Activated CD4-positive, alpha-beta T cell treated with anti-CD3 and anti-CD28 coated beads, Interleukin-2, Interleukin-4, amounts not matched to agents 100 ng/mL and 50 ng/mL, durations not matched to agents 16 hours and 8 hours (primary cell): Measurements from ENCODE around the gene POLK.

Experiments used
- DNase-seq: peaks from one replicate; pipeline ENCODE4 v3.0.0-alpha.2; 2020; ENCODE audit warnings: low spot score

The POLK gene

DNA sequence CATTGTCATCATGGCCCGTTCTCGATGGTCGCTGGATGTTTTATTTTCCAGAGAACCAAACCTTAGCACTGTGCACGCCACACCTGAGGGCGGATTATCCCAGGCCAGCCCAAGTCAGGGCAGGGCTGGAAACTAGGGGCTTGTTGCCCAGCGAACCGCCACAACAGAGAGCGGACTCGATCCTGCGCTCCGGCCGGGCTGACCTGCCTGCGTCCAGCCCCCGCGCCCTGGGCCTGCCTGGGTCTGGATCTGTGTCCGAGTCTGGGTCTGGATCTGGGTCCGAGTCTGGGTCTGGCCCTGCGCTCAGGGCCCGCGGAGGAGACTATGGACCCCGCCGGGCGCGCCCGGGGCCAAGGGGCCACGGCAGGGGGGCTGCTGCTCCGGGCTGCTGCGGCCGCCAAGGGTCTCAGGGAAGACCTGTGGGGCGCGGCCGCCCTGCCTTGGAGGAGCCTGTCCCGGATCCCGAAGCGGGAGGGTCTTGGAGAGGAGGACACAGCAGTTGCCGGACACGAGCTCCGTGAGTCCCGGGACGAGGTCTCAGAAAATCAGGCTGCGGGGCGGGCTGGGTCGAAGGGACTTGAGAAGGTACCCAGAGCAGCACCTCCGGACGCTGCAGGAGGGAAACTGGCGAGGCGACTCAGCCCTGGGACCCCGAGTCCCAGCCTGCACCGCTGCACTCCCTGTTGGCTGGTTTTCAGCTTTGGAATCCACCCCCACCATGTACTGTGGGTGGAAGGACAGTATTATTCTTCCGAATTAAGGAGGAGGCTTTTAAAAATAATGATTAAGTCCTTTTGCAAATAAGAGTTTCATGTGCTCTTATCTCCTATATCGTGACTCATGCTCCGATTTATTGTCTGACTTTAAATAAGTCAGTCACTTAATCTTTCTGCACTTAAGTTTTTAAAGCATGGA, 99.9 kb downstream of the POLK start, which contains the start of gene ANKDD1B:
Gene ANKDD1B (plus strand): TSS at position 143 of the 915 bp plus-strand sequence. CDS start 182 bp downstream, at position 325.
- no peak for DNase-seq

DNA sequence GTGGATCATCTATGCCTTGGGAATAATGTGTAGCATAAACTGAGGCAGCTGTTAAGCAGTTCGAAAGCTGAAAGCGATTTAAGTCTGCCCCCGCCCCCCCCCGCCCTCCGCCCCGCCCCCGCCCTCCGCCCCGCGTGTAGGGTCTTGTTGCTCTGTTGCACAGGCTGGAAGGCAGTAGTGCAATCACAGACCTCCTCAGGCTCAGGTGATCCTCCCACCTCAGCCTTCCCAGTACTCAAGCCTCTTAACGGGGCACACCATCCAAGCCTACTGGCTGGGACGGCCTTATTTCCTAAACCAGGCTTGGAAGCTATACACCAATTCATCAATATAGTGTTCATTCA, 100.5 kb downstream of the POLK start:
- DNase-seq: no peak

DNA sequence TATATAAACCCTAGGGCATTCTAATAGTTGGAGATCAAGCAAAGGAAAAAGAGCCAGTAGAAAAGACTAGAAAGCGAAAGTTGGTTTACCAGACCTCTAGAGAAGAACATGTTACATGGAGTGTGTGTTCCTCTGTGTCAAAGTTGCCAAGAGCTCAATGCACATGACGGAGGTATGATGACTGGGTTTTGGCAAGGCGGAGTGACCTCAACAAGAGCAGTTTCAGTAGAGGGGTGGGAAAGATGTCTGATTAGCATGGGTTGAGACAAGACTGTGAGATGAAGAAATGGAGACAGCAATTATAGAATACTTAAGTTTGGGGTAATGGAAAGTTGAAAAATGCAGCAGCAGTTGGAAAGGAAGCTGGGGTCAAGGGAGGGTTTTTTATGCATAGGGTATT, 101.2 kb downstream of the POLK start:
- DNase-seq: no peak

DNA sequence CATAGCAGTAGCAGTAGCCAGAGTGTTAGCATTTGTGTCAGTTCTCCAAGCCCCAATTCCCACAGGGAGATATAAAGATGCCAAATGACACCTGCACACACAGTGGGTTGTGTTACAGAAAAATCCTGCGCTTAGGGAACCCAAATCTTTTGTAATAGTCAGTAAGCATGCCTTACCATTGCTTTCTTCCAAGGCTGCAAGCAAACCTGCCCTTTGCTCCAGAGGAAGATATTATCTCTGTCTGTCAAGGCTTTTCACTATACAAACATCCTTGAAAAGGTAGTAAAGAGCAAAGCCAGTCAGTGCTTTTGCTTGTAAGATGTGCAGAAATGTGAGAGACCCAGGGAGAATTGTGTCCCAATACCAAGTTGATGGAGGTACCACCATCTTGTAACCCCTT, 102.5 kb downstream of the POLK start:
- DNase-seq: no peak

DNA sequence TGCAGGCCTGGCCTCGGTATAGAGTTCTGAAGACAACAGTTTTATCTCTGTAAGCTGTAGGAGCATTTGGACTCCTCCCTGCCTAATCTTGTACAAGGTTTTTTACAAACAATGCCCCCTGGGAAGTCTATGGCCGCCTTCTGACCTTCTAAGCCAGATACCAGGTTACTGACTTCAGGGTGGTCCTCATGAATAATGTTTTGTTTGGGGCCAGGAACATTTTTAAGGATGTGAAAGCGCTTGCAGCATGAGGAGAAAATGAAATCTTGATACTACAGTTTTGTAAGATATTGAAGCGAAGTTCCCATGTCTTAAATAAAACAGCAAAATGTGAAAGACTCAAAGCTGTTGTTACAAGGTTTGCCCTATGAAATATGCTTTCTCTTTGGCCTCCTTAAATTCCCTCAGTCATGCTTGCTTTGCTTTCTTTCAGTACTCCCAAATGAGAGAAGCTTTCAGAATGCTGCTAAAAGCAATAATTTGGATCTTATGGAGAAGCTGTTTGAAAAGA, 104.7 kb downstream of the POLK start:
- no peak for DNase-seq

DNA sequence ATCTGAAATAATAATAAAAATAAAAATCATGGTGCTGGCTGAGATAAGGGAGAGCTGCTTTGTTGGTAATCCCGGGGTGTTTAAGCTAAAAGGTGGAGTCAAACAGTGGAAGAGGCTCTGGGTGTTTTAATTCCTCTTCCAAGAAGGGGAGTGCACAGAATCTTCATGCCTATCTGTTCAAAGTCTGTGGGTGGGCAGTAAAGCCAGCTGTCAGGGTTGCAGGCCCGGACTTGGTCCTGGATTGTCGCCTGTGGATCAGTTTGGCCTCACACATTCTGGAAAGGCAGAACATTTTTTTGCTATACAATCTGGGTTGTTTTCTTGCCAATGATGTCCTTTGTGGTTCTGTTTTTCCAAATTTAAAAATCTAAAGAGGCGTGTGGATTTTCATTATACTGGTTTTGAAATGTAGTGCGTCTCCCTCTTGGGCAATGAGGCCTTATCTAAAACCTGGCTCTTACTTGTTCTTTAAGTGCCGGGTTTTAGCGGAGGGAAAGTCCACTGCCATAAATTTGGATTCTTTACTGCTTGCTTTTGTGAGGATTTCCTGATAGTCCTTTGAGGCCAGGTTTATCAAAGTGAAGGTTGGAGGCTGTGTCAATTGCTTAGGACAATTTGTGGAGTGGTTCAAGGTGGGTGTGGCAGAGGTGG, 105.4 kb downstream of the POLK start:
- no peak for DNase-seq

DNA sequence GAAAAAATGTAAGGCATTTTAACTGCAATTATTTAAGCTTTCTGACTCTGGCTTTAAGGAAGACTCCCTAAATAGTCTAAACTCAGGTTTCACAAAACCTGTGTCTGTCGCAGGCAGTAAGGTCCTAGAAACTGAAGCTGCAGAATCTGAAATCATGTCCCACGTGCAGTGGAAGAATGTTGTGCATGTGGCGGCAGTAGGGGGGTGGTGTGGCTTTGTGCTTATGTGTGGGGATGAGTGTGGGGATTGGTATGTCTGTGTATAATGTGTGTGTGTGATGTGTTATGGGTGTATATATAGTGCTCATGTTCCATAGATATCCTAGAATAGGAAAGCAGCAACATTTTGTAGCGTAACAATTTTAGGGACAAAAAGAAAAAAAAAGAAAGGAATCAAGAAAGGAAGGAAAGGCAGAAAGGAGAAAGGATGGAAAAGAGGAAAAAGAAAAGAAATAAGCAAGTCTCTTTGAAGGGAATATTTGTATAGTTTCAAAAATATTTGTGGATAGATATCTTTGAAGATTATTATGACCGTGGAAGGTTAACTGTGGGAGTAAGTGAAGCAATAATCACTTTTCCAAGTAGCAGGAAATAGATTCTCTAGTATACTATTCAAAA, 106.2 kb downstream of the POLK start:
- DNase-seq: no peak

DNA sequence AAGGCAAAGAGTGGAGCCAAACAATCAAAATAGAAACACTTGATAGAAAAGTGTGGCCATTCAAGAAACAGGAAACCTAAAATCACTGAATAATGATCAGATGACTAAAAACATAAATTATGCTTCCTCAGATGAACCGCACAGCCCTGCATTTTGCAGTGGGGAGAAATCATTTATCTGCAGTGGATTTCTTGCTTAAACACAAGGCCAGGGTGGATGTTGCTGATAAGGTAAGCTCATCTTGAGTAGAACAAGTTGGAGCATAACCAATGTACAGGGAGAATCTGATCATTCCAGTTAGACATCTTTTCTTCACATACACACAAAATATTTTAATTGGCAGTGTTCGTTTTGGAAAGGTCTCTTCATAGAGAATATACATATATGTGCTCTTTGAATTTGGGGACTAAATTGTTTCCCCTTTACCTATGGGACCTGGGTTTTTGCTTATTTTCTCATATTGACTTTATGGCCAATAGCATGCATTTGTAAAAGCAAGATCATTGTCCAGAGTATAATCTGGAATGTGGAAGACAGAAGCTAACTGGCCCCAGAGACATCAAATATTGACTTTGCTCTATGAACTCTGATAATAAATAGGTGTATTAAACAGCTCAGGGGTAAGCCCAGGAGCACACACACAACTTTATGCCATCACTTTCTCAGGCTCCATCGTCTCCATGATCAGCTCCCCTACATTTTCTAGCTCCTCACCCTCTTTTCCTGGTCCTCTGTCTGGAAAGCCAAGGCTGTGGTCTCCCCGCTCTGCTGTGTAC, 108.7 kb downstream of the POLK start:
- no peak for DNase-seq

DNA sequence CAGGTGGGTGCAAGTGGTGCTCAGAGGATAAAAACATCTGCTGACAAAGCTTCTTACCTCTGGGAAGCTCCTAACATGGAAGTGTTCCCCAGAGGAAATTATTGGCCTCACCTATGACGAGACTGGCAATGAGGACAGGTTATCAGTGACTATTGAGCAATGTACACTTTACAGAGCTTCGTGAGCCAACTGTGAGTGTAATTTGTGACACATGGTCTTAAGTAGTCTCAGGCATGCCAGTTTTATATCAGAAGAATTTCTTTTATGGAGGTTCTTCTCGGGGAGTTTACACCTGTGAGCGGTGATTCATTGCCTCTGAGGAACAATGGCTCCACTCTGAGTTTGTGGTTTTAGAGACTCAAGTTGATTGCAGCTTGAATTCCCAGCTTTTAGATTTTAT, 110.9 kb downstream of the POLK start:
- no peak for DNase-seq

DNA sequence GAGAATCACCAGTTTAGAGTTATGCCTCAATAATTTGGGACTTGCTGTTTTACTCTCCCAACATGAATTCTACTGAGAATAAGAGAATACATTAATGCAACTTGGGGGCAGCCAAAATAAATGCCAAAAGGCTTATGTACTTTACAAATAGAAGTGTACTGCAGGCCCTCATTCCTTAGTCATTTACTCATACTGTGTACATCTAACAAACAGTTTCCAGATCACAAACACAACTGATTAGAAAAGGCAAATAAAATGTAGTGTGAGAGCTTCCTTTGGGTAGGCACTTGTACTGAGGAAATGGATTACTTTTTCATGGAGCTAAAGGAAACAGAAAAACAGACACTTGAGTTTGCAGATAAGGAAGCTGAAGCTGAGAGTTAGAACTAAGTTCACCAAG, 112.2 kb downstream of the POLK start:
- DNase-seq: no peak

DNA sequence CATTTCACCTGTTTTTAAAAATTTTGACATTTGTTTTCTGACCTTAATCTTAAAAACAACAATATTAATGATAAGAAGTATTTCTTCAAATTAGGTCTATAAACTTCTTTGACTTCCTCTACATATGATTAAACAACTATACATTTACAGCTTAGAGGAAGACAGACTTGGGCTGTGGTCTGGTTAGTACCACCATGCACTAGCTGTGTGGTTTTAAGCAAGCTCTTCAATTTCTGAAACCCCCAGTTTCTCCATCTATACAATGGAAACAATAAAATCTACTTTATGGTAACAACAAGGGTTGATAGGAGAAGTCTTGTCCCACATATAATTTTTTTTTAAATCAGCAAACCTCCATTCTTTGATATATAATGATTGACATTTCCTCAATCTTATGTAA, 115.3 kb downstream of the POLK start:
- DNase-seq: no peak

DNA sequence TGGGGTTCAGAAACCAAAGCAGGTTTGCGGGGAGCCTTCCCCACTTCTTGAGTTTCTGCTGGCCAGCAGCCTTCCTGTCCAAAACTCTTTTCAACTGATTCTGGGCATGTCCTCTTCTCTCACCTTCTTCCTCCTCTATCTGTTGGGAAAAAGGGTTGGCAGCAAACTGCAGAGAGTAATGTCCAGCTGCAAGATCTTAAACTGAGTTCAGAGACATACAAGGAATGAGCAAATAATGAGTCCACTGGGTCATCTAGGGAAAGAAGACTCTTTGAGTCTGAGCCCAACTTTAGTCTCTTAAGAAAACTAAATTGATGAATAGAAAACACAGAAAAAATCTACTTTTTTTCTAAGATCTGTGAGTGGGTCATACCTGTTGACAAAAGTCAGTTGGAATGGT, 116.1 kb downstream of the POLK start:
- no peak for DNase-seq

DNA sequence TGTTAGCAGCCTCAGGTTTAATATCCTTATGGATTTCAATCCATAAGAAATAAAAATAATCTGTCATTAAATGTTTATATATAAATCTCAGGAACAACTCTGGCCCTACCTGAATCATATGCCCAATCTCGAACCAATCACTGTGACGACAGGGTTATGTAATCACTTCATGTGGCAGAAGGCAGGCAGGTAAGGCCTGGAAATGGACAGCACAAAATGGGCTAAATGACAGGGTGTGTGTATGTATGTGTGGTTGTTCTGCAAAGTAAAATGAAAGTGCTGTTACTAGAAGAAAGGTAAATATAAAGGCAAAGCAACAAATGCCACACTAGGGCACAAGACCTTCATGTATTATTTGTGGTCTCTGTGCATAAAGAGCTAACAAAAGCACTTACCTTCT, 119.2 kb downstream of the POLK start:
- DNase-seq: no peak

DNA sequence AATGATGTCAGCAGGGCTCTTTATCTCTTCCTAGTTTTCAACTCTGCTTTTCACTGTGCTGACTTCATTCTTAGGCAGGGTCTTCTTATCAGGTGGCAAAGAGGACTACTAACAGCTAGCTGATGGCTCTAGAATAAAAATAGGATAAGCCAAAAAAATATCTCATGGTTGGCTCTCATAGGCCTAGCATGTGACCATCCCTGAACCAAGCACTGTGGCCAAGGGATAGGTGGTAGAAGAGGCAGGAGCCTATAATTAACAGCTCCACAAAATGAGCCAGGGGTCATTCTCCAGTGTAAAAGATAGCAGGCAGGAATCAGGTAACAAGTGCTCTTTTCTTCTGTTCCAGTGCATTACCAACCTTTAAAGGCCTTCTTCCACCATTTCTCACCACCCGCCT, 120.6 kb downstream of the POLK start:
- no peak for DNase-seq

DNA sequence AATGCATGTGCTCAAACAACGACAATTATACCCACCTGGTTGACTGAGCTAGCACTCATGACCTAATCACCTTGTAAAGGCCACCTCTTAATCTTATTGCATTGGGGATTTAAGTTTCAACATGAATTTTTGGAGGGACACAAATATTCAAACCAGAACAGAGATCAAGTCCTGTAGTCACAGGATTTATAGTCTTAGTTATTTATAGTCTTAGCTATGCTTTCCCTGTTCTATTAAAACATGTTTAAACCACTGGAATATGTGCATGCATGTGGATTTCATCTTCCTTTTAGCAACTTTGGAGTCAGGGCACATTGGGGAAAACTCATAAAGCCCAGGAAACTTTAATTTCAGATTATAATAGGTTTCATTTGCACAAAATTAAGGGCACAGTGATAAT, 126.3 kb downstream of the POLK start:
- no peak for DNase-seq

DNA sequence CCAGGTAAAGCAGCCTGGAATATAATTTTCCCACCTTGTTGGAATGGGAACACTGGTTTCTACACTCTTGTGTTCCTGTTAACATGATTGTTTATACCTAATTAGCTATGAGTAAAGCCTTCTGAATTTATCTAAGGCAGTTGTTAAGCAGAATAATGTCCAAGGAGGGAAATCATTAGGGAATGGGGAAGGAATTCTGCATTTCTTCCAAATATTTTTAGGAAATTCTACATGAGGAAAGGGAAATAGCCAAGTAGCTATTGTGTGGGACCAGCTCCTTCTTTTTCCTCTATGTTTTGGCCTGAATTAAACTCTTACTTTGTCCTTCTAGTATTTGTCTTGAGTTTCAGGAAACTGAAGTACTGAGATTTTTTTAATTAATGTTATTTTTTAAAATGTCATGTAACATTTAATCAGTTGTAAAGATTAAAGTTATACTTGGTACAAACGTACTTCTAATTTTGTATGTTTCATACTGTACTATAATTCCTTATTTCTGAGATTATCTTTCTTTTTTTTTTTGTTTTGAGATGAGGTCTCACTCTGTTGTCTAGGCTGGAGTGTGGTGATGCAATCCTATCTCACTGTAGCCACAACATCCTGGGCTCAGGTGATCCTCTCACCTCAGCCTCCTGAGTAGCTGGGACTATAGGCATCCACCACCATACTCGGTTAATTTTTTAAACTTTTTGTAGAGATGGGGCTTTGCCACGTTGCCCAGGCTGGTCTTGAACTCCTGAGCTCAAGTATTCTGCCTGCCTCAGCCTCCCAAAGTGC, 128.0 kb downstream of the POLK start:
- no peak for DNase-seq

DNA sequence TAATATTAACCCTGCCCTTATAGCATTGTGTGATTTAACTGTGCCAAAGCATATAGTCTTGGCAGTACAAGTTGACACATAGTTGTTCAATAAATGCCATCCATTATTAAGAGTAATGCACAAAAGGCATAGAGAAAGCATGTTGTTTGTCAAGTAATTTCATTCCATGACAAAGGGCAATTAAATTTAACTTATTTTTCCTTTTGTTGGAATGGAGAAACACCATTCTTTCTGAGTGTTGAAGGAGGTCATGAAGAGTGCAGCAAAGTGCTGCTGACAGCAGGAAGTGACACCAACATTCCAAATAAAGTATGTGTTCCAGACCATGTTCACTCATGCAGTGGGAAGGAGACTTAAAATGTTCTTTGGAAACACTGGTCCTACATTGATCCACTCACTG, 128.7 kb downstream of the POLK start:
- no peak for DNase-seq

DNA sequence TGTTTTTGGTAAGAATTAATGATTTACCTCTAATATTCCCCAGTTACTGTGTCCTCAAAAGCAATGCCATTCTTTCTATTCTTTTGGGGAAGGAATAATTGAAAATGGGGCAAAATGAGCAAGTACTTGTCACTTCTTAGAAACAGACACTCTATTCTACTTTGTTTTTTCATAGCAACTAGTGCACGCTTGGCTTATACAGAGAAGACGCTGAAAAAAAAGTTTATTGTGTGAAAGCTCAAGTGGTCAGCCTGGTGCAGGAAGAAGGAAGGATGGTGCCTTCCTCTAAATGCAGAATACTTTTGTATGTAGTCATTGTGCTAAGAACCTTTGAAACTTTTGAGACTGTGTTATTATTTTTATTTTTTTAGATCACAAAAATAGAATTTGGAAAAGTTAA, 129.1 kb downstream of the POLK start:
- no peak for DNase-seq

DNA sequence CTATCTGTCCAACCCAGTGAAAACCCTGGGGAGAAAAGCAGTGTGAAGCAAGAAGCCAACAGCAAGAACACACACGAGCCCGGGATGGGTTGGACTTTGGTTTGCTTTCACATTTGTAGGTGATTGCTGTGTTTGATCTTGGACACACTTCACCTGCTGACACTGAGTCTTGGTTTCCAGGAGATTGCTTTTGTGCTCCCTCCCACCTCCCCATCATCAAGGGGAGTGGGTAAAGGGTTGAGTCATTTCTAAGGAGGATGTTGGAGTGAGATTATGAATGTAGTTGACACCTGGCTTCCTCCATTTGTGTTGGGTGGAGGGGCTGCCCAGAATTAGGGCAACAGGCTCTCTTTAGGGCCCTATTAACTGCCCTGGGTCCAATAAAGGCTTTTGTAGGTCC, 137.0 kb downstream of the POLK start:
- peak; percentile 27 for DNase-seq
